ENCODE results near the gene APBB2. TPM values are rescaled to one million over a fixed set of nuclear protein-coding genes. Genes with fewer than 3 reads are reported as not detected.

APBB2 gene
- total and polyA plus RNA-seq, 11 donors = 8.6 to 39.1 (median 26.7) TPM

GRCh38 chr4:41205854-41206460 is 8.4 kb downstream of the APBB2 start:
- intact Hi-C loops (cut with DNase I) = loop anchor here in 3 of 10 donors (5.0 kb wide), 3 partner anchors 44 to 64 kb away; no protein-coding TSS in a partner anchor
- peak overlapping the region in 8 of 12 donors; percentile 26 to 74 (median 48) for H3K27ac ChIP-seq

GRCh38 chr4:41205130-41205529 is 9.2 kb downstream of the APBB2 start:
- no peak for DNase-seq
- ATAC-seq = no peak
- Histone ChIP-seq H3K4me3 (no peak overlapping the region), H3K27ac (peak overlapping the region in 9 of 12 donors; percentile 3 to 74 (median 45)), H3K27me3 (no peaks in the 10 kb centered on the region), H3K36me3 (no peaks in the 10 kb centered on the region), H3K9me3 (peaks cover 0 to 7% (median 0%) of the 10 kb centered on the region in 12 donors), H3K4me1 (peaks cover 0 to 91% (median 46%) of the 10 kb centered on the region in 12 donors)
- intact Hi-C loops (cut with DNase I) = loop anchor here in 3 of 10 donors (5.0 kb wide), 3 partner anchors 43 to 63 kb away; no protein-coding TSS in a partner anchor
- WGBS, 4 donors = 37 to 60% (median 48%) methylated on average over 3 of the region's 3 CpGs
- TF ChIP-seq POLR2A (IDR thresholded peaks at IDR 0.05) (no peak), CTCF (IDR thresholded peaks at IDR 0.05) (no peak)

More at GRCh38 chr4:41205854-41206460, 8.4 kb downstream of the APBB2 start:
- TF ChIP-seq POLR2A (IDR thresholded peaks at IDR 0.05) (no peak), CTCF (IDR thresholded peaks at IDR 0.05) (no peak)
- Histone ChIP-seq H3K9me3 (peaks cover 0 to 7% (median 0%) of the 10 kb centered on the region in 12 donors), H3K36me3 (no peaks in the 10 kb centered on the region), H3K4me1 (peaks cover 0 to 83% (median 46%) of the 10 kb centered on the region in 12 donors), H3K4me3 (no peak overlapping the region), H3K27me3 (no peaks in the 10 kb centered on the region)
- DNase-seq (no peak), ATAC-seq (no peak)
- 72 to 83% (median 76%) methylated on average over 2 of the region's 2 CpGs for WGBS, 4 donors

GRCh38 chr4:41204400-41204978 is 9.9 kb downstream of the APBB2 start:
- H3K9me3 ChIP-seq = peaks cover 0 to 7% (median 0%) of the 10 kb centered on the region in 12 donors
- peaks cover 0 to 92% (median 46%) of the 10 kb centered on the region in 12 donors for H3K4me1 ChIP-seq
- no peaks in the 10 kb centered on the region for H3K27me3 ChIP-seq
- WGBS, 4 donors = 42 to 57% (median 49%) methylated on average over 8 of the region's 8 CpGs
- DNase-seq (peak; percentile 47 to 69 (median 55)), ATAC-seq (peak; percentile 70 to 84 (median 77))
- no peaks in the 10 kb centered on the region for H3K36me3 ChIP-seq
- no peak for TF ChIP-seq CTCF (IDR thresholded peaks at IDR 0.05)
- TF ChIP-seq POLR2A (IDR thresholded peaks at IDR 0.05) = no peak
- H3K4me3 ChIP-seq = peak overlapping the region in 1 of 12 donors; percentile 1
- H3K27ac ChIP-seq = peak overlapping the region in 10 of 12 donors; percentile 3 to 74 (median 40)
- intact Hi-C loops (cut with DNase I) = loop anchor here in 1 of 10 donors (5.0 kb wide), 1 partner anchor 62 kb away; no protein-coding TSS in a partner anchor

DNA sequence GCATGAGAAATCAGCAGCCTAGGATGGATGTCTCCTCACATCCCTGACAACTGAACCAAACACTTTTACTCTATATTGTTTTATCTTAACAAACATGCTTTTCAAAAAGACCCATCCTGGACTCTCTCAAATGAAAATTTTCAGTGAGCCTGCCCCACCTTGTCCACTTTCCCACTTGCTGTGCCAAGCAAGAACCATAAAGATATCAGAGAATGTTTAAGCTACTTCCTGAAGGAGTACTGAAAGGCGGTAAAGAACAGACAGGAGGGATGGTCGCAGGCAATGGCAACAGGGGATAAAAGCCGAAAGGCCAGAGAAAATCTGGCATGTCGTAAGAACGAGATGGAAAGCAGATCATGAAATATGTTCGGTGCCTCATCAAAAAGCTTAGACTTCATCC is 10.5 kb downstream of the APBB2 start:
- Histone ChIP-seq H3K27me3 (no peaks in the 10 kb centered on the region), H3K27ac (peak overlapping the region in 9 of 12 donors; percentile 8 to 74 (median 45)), H3K4me3 (no peak overlapping the region), H3K9me3 (peaks cover 0 to 1% (median 0%) of the 10 kb centered on the region in 12 donors), H3K4me1 (peaks cover 0 to 94% (median 47%) of the 10 kb centered on the region in 12 donors), H3K36me3 (no peaks in the 10 kb centered on the region)
- DNase-seq = no peak
- intact Hi-C loops (cut with DNase I) = loop anchor here in 1 of 10 donors (5.0 kb wide), 1 partner anchor 62 kb away; no protein-coding TSS in a partner anchor
- WGBS, 4 donors = 73 to 86% (median 78%) methylated on average over 6 of the region's 6 CpGs
- no peak for TF ChIP-seq CTCF (IDR thresholded peaks at IDR 0.05)
- no peak for TF ChIP-seq POLR2A (IDR thresholded peaks at IDR 0.05)
- ATAC-seq = no peak

Measured in heart left ventricle (tissue), 16 donors.